UCSD-AML1 (cell line): Measurements from ENCODE around the gene SBF2.
"Not testable (repeated sequence)": the region's sequence is repeated elsewhere in the genome, so short reads cannot be mapped to it uniquely, and the experiment has no call there.

Experiments used
- DNase-seq: peaks from one replicate; lab custom pipeline; 2025; ENCODE audit not compliant: unreplicated experiment; lab: John Stamatoyannopoulos, UW

SBF2 gene

GRCh38 chr11:9916480-9916879 lies 377.5 kb downstream of the SBF2 start:
- DNase-seq = no peak

DNA sequence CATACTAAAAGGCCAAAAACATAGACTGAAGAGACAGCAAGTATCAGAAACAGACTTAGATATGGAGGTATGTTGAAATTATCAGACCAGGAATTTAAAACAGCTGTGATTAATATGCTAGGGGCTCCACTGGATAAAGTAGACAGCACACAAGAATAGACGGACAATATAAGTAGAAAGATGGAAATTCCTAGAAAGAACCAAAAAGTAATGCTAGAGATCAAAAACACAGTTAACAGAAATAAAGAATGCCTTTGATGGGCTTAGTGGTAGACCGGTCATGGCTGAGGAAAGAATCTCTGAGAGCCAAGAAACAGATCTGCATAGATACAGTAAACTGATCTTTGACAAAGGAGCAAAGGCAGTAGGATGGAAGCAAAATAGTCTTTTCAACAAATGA lies 380.0 kb downstream of the SBF2 start:
- DNase-seq = no peak

DNA sequence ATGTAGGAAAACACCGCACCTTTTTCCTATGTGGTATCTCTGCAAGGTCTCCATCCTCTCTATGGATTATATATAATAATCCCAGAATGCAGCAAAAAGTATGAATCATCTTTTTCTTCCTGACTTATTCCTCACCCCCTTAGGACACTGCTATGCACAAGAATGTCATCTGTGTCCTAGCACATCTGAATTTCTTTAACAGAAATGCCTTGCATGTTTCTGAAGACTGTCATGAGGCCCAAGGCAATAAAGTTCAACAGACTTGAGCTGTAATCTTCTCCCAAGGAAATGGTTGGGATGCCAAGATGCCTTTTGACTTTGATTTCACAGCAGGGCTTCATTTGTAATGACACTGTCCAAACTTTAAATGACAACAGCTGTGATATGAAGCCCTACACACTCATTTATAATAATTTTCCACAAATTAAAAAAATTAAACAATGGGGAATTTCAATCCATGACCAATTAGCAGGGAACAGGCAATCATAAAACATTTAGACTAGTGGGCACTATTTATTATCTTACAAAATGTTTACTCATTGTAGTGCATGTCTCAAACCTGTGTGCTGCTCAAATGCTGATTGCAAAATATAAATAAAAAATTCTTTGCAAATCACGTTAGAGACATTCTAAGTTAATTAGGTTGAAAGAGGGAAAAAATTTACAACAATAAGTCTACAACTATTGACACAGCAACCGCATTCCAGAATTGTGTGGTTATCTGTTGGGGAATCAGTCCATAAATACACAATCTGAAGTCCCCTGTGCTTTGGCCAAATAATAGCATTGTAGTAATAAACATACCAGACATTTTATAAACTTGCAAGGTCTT lies 387.8 kb downstream of the SBF2 start:
- DNase-seq = no peak

DNA sequence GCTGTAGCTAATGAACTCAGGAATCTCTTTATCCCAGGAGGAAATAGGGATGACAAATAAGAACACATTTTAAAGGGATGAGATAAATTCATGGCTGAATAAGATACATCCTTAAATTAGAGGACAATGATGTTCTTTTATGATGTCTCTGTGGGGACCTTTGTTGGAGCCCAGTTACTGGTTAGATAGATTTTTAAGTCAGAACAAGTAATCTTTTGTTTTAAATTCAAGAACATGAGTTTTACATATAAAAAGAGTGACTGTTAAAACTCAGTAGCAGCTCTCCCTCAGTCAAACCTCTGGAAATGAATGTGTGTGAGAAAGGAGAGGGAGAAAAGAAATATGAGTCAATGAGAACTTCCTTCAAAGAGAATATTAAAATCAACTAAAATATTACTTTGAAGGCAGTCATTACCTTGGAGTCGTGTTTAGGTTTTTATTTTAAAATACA lies 388.5 kb downstream of the SBF2 start:
- DNase-seq = no peak

DNA sequence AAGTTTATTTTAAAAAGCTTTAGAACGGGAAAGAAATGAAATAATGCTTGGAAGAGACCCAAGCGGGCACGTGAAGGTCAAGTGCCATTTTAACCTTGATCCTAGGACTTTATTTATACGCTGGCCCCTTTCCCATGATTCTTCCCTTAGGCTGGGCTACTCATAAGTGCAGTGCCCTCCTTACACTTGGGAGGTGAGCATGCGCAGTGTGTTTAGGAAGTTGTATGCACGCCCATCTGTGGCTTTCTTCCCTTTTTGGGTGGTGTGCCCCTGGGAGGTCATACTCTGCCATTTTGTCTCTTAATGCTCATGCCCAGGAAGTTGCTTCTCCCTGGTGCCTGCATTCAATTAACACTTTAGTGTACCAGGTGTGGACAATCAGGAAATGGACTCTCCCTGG lies 390.4 kb downstream of the SBF2 start:
- no peak for DNase-seq

DNA sequence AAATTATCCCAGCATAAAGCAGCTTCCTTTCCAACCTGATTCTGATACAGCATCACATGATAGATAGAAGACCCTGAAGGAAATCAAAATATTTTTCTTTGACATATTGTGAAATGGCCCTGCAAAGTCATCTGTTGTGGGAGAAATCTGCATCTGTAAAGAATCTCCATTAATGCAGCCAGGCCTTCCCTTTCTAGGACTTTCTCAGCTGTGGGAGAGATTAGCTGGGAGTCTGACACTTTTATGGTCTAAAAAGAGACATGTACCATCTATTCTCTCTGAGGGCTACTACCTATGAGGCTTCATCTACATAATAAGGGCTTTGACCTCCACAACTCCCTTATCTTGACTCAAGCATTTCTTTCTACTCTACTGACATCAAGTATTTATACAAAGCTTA lies 392.1 kb downstream of the SBF2 start:
- no peak for DNase-seq

GRCh38 chr11:9900253-9900652 lies 393.8 kb downstream of the SBF2 start:
- DNase-seq = not testable (repeated sequence)

GRCh38 chr11:9899676-9900075 lies 394.3 kb downstream of the SBF2 start:
- DNase-seq = no peak

- no peak for DNase-seq
Measured at GRCh38 chr11:9896902-9897301, 397.1 kb downstream of the SBF2 start.

- no peak for DNase-seq
Measured at GRCh38 chr11:9895006-9895405, 399.0 kb downstream of the SBF2 start.

DNA sequence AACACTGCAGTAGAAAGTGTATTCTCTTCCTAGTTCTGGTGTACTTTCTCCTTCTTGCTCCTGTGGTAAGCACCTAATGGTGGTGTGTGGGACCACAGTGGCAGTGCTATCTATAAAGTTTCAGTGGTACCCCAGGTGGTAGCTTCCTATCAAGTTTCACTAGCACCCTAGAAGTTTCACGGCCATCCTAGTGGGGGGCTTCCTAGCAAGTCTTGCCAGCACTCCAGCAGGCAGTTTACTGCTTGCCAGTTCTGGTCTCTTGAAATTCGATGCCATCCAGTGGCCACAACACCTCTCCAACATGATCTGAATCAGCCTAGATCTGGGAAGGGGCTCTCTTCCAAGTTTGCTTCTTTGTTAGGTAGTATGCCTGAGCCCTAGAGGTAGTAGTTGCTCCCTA lies 400.5 kb downstream of the SBF2 start:
- no peak for DNase-seq

GRCh38 chr11:9888938-9889337 lies 405.1 kb downstream of the SBF2 start:
- DNase-seq = no peak

DNA sequence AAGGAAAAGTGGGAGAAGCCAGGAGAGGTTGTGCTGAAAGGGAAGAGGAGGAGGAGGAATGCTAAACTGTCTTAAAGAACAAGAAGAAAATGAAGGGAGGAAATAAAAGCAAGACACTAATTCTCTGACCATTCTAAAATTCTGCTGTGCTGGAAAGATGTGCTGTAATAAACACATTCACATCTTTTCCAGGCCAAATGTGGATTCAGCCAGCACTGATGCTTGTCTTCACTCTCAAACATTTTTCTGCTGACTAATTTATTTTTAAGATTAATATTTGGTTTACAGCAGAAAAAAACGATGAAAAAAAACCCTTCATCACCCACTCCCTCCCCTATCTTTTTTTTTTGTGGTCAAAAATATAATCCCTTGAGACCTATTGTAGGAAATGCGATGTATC lies 406.5 kb downstream of the SBF2 start:
- DNase-seq = no peak

DNA sequence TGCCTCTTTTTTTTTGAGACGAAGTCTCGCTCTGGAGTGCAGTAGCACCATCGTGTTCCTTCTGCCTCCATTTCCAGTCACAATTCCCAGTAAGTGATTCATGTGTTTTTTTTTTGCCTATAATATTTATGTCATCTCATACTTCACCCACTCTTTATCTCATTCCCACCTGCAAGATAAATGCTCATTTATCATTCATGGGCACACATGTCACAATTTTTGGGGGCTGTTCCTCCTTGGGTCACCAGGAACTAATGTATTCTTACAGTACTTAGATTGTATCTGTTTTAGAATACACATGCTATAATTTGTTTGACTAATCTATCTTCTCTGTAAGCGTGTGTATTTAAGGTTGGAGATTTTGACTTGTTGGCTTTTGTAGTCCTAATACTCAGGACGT lies 407.4 kb downstream of the SBF2 start:
- no peak for DNase-seq

- no peak for DNase-seq
Measured at GRCh38 chr11:9884601-9885000, 409.4 kb downstream of the SBF2 start.

DNA sequence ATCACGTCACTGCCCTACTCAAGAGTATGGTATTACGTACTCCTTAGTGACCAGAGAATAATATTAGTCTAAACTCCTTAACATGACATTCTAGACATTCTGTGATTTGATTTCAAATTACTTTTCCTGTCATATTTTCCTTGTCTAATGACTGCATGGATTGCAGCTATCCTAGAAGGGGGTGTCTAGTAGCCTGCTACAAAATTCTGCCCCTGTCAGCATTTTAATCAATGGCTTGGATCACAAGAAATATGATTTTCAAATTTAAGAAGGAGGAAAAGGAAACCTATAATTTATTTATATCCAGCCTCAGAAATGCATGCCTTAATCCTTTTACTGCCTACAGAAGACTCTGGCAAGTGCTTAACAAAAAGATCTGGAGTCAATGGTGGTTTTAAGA lies 413.4 kb downstream of the SBF2 start:
- DNase-seq = no peak

DNA sequence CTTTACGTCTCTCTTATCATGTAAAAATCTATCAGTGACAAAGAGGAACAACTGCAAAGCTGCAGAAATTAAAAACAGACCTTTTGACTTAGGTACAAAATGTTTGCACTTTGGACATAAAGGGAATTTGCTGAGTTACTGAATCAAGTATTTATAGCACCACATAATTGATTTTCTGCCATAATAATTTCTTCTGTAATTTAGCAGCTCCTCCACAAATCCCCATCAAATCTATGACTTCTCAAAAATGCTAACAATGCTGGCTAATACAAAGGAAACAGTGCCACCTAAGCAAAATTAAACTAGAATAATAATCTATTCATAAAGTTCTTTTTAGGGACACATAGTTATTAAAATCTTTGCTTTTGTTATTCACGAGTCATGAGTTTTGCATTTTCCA lies 415.1 kb downstream of the SBF2 start:
- DNase-seq = no peak

DNA sequence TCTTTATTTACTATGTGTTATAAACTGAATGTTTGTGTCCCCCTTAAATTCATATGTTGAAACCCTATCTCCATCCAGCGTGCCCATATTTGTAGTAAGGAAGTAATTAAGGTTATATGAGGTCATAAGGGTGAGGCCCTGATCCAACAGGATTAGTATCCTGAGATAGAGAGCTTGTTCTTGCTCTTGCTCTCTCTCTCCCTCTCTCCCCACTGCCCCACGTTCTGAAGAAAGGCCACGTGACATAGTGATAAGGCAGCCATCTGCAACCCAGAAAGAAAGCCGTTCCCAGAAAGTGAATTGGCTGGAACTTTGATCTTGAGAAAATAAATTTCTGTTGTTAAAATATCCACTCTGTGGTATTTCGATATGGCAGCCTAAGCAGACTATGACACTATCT lies 417.7 kb downstream of the SBF2 start:
- no peak for DNase-seq

DNA sequence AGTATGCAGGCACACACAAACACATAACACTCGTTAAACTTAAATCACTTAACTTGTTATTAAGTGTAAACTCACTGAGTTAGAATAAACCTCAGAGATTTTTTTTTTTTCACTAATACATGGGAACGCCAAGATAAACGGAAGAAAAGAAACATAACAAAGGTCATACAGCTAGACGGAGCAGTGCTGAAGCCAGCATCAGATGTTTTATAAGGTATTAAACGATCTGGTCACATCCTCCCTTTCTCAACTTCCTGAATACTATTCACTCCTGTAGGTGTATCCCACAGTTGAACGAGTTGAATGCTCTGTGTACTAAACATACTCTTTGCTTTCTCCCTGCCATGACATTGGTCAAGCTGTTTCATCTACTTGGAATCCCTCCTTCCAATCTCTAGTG lies 418.2 kb downstream of the SBF2 start:
- DNase-seq = no peak

GRCh38 chr11:9875399-9875798 lies 418.6 kb downstream of the SBF2 start:
- DNase-seq = no peak

DNA sequence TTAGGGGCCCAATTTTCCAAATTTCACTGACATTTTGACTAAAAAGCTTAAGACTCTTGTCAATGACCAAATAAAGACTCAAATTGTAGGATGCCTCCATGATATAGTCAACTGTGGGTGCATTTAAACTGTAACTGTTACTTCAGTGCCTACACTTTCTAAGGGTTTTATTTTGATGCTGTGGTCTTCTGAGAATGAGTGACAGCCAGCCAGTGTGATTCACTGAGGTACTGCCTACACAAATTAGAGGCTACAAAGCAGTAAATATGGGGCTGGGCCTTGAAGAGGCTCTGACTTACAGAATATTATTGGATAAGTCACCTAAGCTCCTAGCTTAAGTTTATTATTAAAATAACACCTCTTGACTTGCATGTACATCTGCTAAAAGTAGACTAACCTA lies 419.6 kb downstream of the SBF2 start:
- DNase-seq = no peak

DNA sequence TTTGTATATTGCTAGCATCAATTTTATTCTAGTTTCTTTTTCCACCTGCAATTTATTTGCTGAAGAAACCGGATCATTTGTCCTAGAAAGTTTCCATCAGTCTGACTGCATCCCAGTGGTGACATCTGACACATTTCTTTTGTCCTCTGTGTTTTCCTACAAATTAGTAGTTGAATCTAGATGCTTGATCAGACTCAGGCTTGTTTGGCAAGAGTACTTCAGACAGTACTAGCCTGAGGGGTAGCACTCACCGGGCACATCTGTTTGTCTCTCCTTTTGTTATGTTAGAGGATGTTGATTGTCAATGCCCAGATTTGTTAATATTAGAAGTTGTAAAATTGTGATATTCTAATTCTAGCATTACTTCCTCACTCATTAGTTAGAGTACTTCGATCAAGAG lies 425.4 kb downstream of the SBF2 start:
- no peak for DNase-seq

DNA sequence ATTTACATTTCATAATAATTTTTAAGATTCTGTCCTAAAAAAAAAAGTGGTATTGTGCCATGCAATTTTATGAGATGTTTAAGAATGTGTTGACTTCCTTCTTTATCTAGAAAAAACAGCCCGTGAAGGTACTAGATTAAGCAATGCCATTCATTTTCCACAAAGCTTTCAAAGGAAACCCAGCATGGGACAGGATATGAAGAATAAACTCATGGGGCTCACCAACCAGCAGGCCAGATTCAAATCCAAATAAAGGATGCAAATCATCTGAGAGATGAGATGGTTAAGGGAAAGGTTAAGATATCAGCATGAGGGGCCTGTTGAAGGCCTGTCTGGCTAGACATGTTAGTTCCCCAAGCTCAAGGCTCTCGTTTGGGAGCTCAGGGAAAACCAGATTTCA lies 431.0 kb downstream of the SBF2 start:
- DNase-seq = no peak
